Body of pancreas (tissue), 4 donors: Measurements from ENCODE around the gene SAV1.

Source experiments
- CTCF ChIP-seq, 7 experiments: fragments of 450-650 bp in 4 of 7; fragments of 200-600 bp in 3 of 7; sonication (generic) in 3 of 7; IDR thresholded peaks; one replicate each; pipeline ENCODE4 v1.5.1; 2016 to 2019; ENCODE audit warnings: antibody characterized with exemption in 7 of 7
- POLR2A ChIP-seq, 3 donors: fragments of 450-650 bp; IDR thresholded peaks; one replicate each; pipeline ENCODE4 v1.6.1; 2016; ENCODE audit warnings: antibody characterized with exemption in 3 of 3, mild to moderate bottlenecking in 2 of 3

- TF ChIP-seq CTCF (IDR thresholded peaks at IDR 0.05), result no peak
- no peak for TF ChIP-seq POLR2A (IDR thresholded peaks at IDR 0.05)
Measured at GRCh38 chr14:50615056-50615455, 53.0 kb downstream of the SAV1 start.
